Stomach smooth muscle (tissue), 2 donors: Measurements from ENCODE around the gene EEF2.
"Not testable (repeated sequence)": the region's sequence is repeated elsewhere in the genome, so short reads cannot be mapped to it uniquely, and the experiment has no call there.

ENCODE experiments used
- H3K27ac ChIP-seq: one replicate; pipeline ENCODE4 v1.7.0; 2013; ENCODE audit warnings: mild to moderate bottlenecking, low read length, inconsistent platforms
- H3K27me3 ChIP-seq, 2 donors: one replicate each; pipeline ENCODE4 v1.7.0; 2013; ENCODE audit warnings: low read length in 2 of 2; ENCODE audit not compliant: insufficient read depth in 2 of 2, control insufficient read depth in 1 of 2
- H3K36me3 ChIP-seq, 2 donors: one replicate each; pipeline ENCODE4 v1.7.0; 2013; ENCODE audit warnings: low read length in 2 of 2; ENCODE audit not compliant: control insufficient read depth in 2 of 2, insufficient read depth in 2 of 2
- H3K4me1 ChIP-seq: one replicate; pipeline ENCODE4 v1.7.0; 2013; ENCODE audit warnings: low read length; ENCODE audit not compliant: control insufficient read depth, insufficient read depth
- H3K4me3 ChIP-seq, 2 donors: one replicate each; pipeline ENCODE4 v1.7.0; 2013; ENCODE audit warnings: low read length in 2 of 2
- H3K9ac ChIP-seq, 2 donors: one replicate each; pipeline ENCODE4 v1.7.0; 2013; ENCODE audit warnings: low read length in 2 of 2, mild to moderate bottlenecking in 1 of 2
- H3K9me3 ChIP-seq, 2 donors: one replicate each; pipeline ENCODE4 v1.7.0; 2013; ENCODE audit warnings: low read length in 2 of 2; ENCODE audit not compliant: control insufficient read depth in 2 of 2
- donor health status: healthy.
- donor health status: Pancreatic carcinoma.

EEF2 gene

DNA sequence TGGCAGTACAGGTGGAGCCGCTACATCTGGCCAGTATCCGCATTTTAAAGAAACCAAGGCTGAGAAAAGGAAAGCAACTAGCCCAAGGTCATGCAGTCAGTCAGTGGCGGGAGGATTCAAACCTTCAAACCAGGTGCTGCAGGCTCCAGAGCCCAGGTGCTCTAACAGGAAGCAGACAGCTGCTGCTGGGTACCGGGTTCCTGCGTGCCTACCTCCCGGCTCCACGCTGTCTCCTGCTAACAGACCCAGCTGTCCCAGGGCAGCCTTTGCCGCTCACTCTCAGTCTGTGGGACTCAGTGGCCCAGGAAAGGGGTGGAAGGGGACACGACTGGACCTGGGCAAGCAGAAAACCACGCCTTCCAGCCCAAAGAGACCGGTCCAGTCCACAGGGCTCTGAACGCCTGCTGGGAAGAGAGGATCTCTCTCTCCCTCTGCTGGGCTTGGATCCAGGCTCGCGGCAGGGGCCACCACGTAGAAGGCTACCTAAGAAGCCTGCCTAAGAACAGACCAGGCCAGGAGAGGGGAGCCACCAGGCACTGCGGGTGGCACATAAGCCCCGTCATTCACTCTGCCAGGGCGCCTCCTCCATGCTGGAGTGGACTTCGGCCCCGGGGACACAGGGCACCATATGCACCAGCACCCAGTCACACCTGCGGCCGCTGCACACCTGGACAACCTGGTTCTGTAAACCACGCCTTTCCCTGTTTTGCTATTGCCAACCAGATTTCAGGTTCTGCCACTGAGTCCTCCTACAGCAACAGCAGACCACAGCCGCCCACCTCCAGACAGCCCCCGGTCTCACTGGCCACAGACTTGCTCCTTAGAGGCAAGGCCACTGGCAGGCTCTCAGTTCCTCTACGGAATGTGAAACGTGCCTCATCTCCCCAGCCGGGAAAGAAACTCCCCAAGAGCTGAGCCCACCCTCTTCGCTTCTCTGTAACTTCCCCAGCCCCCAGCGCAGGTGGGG is 18.9 kb downstream of the EEF2 start:
- H3K36me3 ChIP-seq: peaks cover 37 to 42% of the 10 kb centered on the region in 2 donors
- peak overlapping the region; percentile 47 to 64 for H3K4me3 ChIP-seq
- H3K9me3 ChIP-seq: no peaks in the 10 kb centered on the region

GRCh38 chr19:3964256-3965194 is 20.7 kb downstream of the EEF2 start:
- Histone ChIP-seq H3K27ac (no peak overlapping the region), H3K27me3 (no peaks in the 10 kb centered on the region), H3K4me1 (peaks cover 42% of the 10 kb centered on the region), H3K4me3 (no peak overlapping the region), H3K9ac (no peak overlapping the region), H3K36me3 (peaks cover 51 to 60% of the 10 kb centered on the region in 2 donors), H3K9me3 (no peaks in the 10 kb centered on the region)

More for the DNA sequence above, 18.9 kb downstream of the EEF2 start:
- Histone ChIP-seq H3K27ac (peak overlapping the region; percentile 98), H3K27me3 (no peaks in the 10 kb centered on the region), H3K9ac (peak overlapping the region; percentile 64 to 65), H3K4me1 (peaks cover 51% of the 10 kb centered on the region)

- Histone ChIP-seq H3K9me3 (no peaks in the 10 kb centered on the region), H3K4me3 (no peak overlapping the region), H3K4me1 (peaks cover 34% of the 10 kb centered on the region), H3K36me3 (peaks cover 58 to 67% of the 10 kb centered on the region in 2 donors), H3K27me3 (no peaks in the 10 kb centered on the region), H3K9ac (no peak overlapping the region), H3K27ac (no peak overlapping the region)
Measured at GRCh38 chr19:3963458-3964255, 21.6 kb downstream of the EEF2 start.

GRCh38 chr19:3961007-3961406 is 24.3 kb downstream of the EEF2 start:
- Histone ChIP-seq H3K27me3 (no peaks in the 10 kb centered on the region), H3K4me1 (peaks cover 10% of the 10 kb centered on the region), H3K27ac (peak overlapping the region; percentile 41), H3K36me3 (peaks cover 58 to 64% of the 10 kb centered on the region in 2 donors), H3K9me3 (no peaks in the 10 kb centered on the region), H3K9ac (no peak overlapping the region), H3K4me3 (no peak overlapping the region)

GRCh38 chr19:3959766-3960131 is 25.5 kb downstream of the EEF2 start:
- Histone ChIP-seq H3K27ac (peak overlapping the region; percentile 31), H3K4me1 (peaks cover 6% of the 10 kb centered on the region), H3K36me3 (peaks cover 62% of the 10 kb centered on the region in 2 donors)

DNA sequence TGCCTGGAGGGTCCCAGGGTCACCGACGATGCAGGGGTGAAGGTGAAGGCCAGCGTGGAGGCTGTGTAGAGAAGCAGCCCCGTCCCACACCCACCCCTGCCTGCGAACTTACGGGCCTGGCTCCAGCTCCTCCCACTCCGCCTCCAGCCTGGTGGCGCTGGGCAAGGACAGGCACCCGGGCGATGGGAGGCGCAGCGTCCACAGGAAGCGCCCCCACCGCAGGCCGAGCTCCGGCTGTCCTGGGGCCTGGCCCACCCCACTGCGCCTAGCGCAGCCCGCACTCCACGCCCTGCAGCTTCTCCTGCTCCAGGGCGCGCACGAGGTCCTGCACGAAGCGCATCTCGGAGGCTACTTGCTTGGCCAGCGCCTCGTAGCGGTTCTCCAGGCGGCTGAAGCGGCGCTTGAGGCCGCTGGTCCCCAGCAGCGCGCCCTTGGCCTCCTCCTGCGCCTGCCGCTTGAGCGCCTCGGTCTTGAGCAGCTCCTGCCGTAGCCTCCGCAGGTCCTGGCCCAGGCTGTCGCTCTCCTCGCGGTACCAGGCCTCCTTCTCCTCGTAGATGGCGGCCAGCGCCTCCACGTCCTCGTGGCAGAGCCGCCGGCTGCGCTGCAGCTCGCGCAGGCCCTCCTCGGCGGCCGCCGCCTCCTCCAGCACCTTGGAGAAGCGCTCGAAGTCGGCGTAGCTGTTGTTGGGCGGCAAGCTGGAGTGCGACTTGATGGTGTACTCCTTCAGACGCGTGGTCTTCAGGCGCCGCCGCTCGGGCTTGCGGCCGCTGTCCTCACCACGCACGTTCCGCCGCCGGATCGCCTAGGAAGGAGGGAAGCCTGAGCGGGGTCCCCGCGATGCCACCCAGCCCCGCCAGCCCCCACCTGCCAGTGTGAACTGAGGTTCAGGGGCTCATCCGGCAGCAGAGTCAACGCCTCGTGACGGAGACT is 26.2 kb downstream of the EEF2 start:
- peaks cover 57 to 58% of the 10 kb centered on the region in 2 donors for H3K36me3 ChIP-seq

More at GRCh38 chr19:3959766-3960131, 25.5 kb downstream of the EEF2 start:
- no peak overlapping the region for H3K4me3 ChIP-seq
- no peaks in the 10 kb centered on the region for H3K9me3 ChIP-seq
- no peaks in the 10 kb centered on the region for H3K27me3 ChIP-seq
- no peak overlapping the region for H3K9ac ChIP-seq

DNA sequence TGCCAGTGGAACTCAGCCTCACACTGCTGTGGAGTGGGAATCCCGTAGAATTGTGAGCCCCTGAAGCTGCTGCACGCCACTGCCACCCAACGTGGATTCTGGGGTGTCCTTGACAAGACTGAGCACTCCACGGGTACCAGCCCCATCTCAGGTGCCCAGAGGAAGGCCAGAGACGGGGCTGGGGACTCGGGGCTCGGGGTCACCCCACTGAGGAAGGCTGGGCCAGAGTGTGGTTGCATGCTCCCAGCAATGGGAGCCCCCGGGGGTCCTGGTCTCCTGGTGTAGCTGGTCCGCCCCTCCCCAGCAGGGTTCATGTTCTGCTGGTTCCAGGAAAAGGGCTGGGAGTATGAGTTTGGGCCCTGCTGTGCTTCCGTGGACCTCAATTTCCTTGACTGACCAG is 29.6 kb downstream of the EEF2 start:
- peak overlapping the region; percentile 83 for H3K27ac ChIP-seq
- no peak overlapping the region for H3K9ac ChIP-seq
- H3K27me3 ChIP-seq: no peaks in the 10 kb centered on the region
- H3K4me3 ChIP-seq: no peak overlapping the region
- peaks cover 27 to 28% of the 10 kb centered on the region in 2 donors for H3K36me3 ChIP-seq
- H3K4me1 ChIP-seq: peaks cover 36% of the 10 kb centered on the region
- H3K9me3 ChIP-seq: no peaks in the 10 kb centered on the region

More for the DNA sequence above, 26.2 kb downstream of the EEF2 start:
- Histone ChIP-seq H3K4me1 (peaks cover 12% of the 10 kb centered on the region), H3K4me3 (no peak overlapping the region), H3K9me3 (no peaks in the 10 kb centered on the region), H3K27ac (no peak overlapping the region), H3K27me3 (no peaks in the 10 kb centered on the region), H3K9ac (no peak overlapping the region)

GRCh38 chr19:3955276-3955675 is 30.0 kb downstream of the EEF2 start:
- not testable (repeated sequence) for H3K27me3 ChIP-seq, H3K9ac ChIP-seq, H3K9me3 ChIP-seq, H3K4me3 ChIP-seq
- Histone ChIP-seq H3K4me1 (peaks cover 40% of the 10 kb centered on the region), H3K36me3 (peaks cover 23 to 26% of the 10 kb centered on the region in 2 donors), H3K27ac (peak overlapping the region; percentile 83)

- no peak overlapping the region for H3K9ac ChIP-seq
- H3K27me3 ChIP-seq: no peaks in the 10 kb centered on the region
- H3K36me3 ChIP-seq: peaks cover 13 to 17% of the 10 kb centered on the region in 2 donors
- peaks cover 44% of the 10 kb centered on the region for H3K4me1 ChIP-seq
- H3K9me3 ChIP-seq: no peaks in the 10 kb centered on the region
- peak overlapping the region; percentile 83 for H3K27ac ChIP-seq
- H3K4me3 ChIP-seq: no peak overlapping the region
Measured at GRCh38 chr19:3954107-3954506, 31.2 kb downstream of the EEF2 start.
